ENCODE measurements around the gene TSPAN5.

TSPAN5 gene

GRCh38 chr4:98577956-98578355 lies 80.5 kb downstream of the TSPAN5 start:
- no peak for DNase-seq

- no peak for DNase-seq
Observed at GRCh38 chr4:98574816-98575215, 83.6 kb downstream of the TSPAN5 start.

- DNase-seq, result no peak
Observed at GRCh38 chr4:98573791-98574190, 84.6 kb downstream of the TSPAN5 start.

GRCh38 chr4:98572697-98573096 lies 85.7 kb downstream of the TSPAN5 start:
- DNase-seq, result no peak

- peak; percentile 24 for DNase-seq
Observed at GRCh38 chr4:98571161-98571786, 87.1 kb downstream of the TSPAN5 start.

- no peak for DNase-seq
Observed at GRCh38 chr4:98570151-98570797, 88.1 kb downstream of the TSPAN5 start.

GRCh38 chr4:98568941-98569663 lies 89.3 kb downstream of the TSPAN5 start:
- DNase-seq, result no peak

GRCh38 chr4:98567611-98568010 lies 90.8 kb downstream of the TSPAN5 start:
- DNase-seq, result no peak

- no peak for DNase-seq
Observed at GRCh38 chr4:98566361-98567008, 91.9 kb downstream of the TSPAN5 start.

- DNase-seq, result no peak
Observed at GRCh38 chr4:98565681-98566301, 92.6 kb downstream of the TSPAN5 start.

GRCh38 chr4:98564852-98565251 lies 93.6 kb downstream of the TSPAN5 start:
- no peak for DNase-seq

GRCh38 chr4:98560321-98560720 lies 98.1 kb downstream of the TSPAN5 start:
- no peak for DNase-seq

GRCh38 chr4:98558471-98559169 lies 99.8 kb downstream of the TSPAN5 start:
- no peak for DNase-seq

GRCh38 chr4:98557194-98557892 lies 101.1 kb downstream of the TSPAN5 start:
- no peak for DNase-seq

GRCh38 chr4:98556451-98556850 lies 102.0 kb downstream of the TSPAN5 start:
- DNase-seq, result no peak

GRCh38 chr4:98555798-98556445 lies 102.5 kb downstream of the TSPAN5 start:
- no peak for DNase-seq

GRCh38 chr4:98546910-98547594 lies 111.4 kb downstream of the TSPAN5 start:
- no peak for DNase-seq

- no peak for DNase-seq
Observed at GRCh38 chr4:98544818-98545414, 113.5 kb downstream of the TSPAN5 start.

- DNase-seq, result no peak
Observed at GRCh38 chr4:98544141-98544817, 114.1 kb downstream of the TSPAN5 start.

GRCh38 chr4:98542011-98542410 lies 116.4 kb downstream of the TSPAN5 start:
- no peak for DNase-seq
